Glomerular endothelial cell (primary cell): ENCODE measurements around the gene B3GALT6. TPM values are rescaled to one million over a fixed set of nuclear protein-coding genes. Genes with fewer than 3 reads are reported as not detected.

Source experiments
- DNase-seq: peaks from one replicate; pipeline ENCODE4 v3.0.0-alpha.2; 2011; ENCODE audit warnings: low read depth, low spot score; ENCODE audit errors: extremely low read depth
- total RNA-seq: library from RNA; depleted of rRNA; stranded (reverse); fragments of >200 nt; gene quantifications from 2 replicates; pipeline ENCODE4 v1.2.3, GENCODE V29; 2015

Gene B3GALT6
- total RNA-seq, 1 donor from 2014 or later, result 63.4 TPM

GRCh38 chr1:1259540-1259939 is 27.5 kb downstream of the B3GALT6 start:
- no peak for DNase-seq

DNA sequence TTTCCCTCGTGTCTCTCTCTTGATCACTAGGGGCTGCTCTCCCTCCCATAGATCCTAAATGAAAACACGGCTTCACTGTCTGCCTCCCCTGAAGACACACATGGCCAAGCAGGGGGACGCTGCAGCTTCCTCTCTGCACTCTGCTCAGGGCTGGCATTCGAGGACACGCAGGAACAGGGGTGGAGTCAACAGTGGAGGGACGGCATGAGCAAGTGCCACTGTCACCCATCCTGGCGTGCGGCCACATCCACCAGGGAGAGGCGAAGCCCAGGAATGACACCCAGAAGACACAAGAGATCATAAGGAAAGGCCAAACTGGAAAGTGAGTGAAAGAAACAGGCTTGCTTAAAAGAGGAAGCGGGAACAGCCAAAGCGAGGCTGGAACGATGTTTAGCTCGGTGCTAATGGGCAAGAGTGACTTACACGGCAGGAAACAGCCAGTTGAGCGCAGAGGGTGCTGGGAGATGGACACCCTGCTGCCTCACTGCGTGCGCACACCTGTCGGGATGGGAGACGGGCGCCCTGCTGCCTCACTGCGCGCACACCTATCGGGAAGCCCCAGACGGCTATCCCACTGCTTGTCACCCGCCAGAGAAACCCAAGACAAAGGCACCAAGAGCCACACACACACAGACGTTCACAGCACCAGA is 28.0 kb downstream of the B3GALT6 start:
- no peak for DNase-seq

DNA sequence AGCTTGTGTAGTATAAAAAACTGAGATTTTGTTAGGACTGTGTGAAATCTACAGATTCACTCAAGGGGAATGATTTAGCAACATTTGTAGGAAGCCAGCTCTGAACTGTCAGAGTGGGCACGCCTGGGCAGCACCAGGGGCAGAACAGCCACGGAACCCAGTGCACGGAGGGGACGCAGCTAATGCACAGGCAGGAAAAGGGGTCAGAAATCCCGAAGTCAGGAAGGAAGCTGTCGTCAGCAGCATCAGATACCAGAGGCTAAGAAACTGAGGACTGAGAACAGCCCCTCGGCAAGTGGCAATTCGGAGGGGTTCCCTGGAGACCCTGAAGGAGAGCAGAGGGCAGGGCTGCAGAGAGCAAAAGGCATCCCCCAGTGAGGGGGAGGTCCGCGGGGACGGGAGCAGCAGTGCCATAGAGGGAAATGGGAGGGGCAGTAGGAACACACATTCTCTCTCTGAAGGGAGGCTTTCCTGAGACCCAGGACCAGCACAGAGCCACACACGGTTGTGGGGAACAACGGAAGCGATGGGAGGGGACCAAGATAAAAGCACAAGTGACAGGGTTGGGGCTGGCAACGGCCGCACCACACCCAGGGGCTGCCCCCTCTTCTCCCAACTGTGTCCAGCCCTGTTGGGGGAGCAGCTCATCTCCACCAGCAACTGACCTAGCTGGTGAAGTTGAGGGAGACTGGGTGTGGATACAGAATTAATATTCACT is 29.0 kb downstream of the B3GALT6 start:
- DNase-seq, result no peak

GRCh38 chr1:1262071-1262470 is 30.0 kb downstream of the B3GALT6 start:
- DNase-seq, result no peak

GRCh38 chr1:1262758-1263157 is 30.7 kb downstream of the B3GALT6 start:
- DNase-seq, result no peak

DNA sequence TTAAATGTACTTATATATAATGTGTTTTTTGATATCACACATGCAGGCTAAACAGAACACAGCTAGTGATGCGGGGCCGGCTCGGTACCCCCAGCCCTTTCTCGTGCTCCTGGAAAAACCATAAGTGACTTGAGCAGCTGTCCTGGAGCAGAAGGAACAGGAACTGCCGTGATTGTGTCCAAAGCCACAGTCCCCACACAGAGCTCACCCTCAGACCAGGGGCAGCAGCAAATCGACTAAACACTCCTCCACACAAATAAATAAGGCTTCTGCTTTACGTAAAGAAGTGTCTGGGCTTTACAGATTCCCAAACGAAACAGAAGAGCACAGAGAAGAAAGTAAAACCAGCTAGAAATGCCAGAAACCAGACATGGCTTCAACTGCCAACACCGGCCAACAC is 32.0 kb downstream of the B3GALT6 start:
- DNase-seq, result no peak

- DNase-seq, result no peak
These were observed 32.8 kb downstream of the B3GALT6 start for GRCh38 chr1:1264868-1265272.

- DNase-seq, result no peak
These were observed 35.6 kb downstream of the B3GALT6 start for GRCh38 chr1:1267488-1268283.

- DNase-seq, result no peak
These were observed 36.2 kb downstream of the B3GALT6 start for GRCh38 chr1:1268284-1268682.

DNA sequence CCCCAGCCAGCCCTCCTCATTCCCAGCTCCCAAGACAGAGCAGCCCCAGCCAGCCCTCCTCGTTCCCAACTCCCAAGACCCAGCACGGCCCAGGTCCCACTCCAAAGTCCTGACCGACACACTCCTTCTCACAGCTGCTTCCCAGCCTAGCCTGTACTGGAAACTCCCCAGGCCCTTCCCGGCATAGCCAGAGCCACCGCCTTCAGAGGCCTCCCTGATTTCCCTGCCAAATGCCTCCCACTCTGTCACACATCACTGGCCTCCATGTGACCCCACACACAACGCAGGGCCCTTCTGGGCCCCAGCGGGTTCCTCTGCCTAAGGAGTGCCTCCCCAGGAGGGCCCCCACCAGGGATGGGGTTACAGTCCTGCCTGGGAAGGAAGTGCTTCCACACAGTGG is 38.8 kb downstream of the B3GALT6 start:
- DNase-seq, result no peak

GRCh38 chr1:1272341-1273208 is 40.5 kb downstream of the B3GALT6 start:
- no peak for DNase-seq

DNA sequence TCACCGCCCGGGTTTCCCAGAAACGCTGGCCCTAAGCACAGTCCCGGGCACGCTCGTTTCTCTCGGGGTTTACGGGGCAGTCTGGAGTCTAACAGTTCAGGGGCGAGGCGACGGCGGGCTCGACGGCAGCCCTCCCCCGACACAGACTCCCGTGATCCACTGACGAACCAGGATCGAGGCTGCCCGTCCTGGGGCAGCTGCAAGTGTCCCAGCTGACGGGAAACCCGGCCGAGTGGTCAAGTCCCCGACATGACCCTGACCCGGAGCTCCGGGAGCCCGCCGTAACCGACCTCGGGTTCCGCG is 41.1 kb downstream of the B3GALT6 start:
- no peak for DNase-seq

DNA sequence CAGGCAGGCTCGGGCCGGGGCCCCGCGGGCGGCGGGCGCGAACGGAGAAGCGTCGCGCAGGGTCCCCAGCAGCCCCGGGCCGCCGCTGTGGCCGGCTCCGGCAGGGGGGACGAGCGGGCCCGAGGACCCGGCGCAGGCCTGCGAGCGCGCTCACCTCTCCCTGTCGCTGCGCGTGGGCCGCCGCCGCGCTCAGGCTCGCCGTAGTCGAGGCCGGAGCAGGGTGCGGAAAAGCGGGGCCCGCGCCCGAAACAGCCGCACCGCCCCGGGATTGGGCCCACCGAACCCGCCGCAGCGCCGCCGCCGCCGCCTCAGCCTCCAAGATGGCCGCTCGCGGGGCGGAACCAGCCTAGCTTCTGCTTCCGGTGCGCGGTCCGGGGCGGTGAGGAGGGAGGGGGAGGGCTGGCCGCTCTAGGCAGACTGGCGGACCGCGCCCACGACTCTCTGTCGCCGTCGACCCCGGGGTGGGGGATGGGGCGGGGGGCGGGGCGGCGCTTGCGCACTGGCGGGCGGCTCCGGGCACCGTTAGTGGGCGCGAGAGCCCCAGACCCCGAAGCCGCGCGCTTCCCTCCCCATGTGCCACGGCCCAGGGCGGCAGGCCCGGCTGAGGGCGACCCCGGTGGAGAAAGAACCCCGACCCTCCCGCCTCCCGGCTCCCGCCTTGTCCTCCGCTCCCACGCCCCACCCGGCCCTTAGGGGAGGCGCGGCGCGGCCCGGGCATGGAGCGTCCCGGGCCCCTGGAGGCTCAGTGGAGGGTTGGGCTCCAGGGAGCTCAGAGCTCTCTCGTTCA is 41.7 kb downstream of the B3GALT6 start, which contains the start of gene UBE2J2:
Gene UBE2J2 (minus strand): TSS at position 343 of the 787 bp plus-strand sequence. CDS start 5,862 bp downstream, outside the sequence.
- no peak for DNase-seq

GRCh38 chr1:1274299-1274930 is 42.4 kb downstream of the B3GALT6 start:
- DNase-seq, result no peak

GRCh38 chr1:1274931-1275431 is 42.9 kb downstream of the B3GALT6 start:
- DNase-seq, result no peak

GRCh38 chr1:1275836-1276235 is 43.8 kb downstream of the B3GALT6 start:
- no peak for DNase-seq

GRCh38 chr1:1278620-1279019 is 46.6 kb downstream of the B3GALT6 start:
- no peak for DNase-seq

DNA sequence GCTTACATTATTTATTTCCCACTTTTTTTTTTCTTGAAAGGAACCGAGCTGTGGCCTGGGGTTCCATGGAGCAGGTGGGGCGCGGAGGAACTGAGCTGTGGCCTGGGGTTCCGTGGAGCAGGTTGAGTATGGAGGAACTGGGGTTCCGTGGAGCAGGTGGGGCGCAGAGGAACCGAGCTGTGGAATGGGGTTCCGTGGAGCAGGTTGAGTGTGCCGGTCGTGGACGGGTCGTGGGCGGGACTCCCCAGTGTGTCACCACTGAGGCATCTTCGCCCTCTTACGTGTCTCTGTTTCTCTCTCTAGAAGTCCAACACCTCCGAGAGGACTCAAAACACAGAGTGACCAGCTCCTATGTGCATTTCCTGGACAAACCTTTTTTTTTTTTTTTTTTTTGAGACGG is 47.0 kb downstream of the B3GALT6 start:
- DNase-seq, result no peak

GRCh38 chr1:1280782-1281481 is 48.9 kb downstream of the B3GALT6 start:
- DNase-seq, result no peak
